Measurements from ENCODE around the gene IGSF22.
"Not testable (repeated sequence)": the region's sequence is repeated elsewhere in the genome, so short reads cannot be mapped to it uniquely, and the experiment has no call there.

DNA sequence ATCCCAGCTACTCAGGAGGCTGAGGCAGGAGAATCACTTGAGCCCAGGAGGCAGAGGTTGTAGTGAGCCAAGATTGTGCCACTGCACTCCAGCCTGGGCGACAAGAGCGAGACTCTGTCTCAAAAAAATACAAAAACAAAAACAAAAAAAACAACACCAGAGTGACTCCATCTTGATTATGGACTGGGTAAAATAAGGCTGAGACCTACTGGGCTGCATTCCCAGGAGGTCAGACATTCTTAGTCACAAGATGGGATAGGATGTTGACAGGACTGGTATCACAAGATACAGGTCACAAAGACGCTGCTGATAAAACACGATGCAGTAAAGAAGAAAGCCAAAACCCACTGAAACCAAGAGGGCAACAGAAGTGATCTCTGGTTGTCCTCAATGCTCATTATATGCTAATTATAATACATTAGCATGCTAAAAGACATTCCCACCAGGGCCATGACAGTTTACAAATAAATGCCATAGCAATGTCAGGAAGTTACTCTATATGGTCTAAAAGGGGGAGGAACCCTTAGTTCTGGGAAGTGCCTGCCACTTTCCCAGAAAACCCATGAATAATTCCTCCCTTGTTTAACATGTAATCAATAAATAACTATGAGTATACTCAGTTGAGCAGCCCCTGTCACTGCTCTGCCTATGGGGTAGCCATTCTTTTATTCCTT, 34.4 kb downstream of the IGSF22 start:
- TF ChIP-seq, protein P1, sequence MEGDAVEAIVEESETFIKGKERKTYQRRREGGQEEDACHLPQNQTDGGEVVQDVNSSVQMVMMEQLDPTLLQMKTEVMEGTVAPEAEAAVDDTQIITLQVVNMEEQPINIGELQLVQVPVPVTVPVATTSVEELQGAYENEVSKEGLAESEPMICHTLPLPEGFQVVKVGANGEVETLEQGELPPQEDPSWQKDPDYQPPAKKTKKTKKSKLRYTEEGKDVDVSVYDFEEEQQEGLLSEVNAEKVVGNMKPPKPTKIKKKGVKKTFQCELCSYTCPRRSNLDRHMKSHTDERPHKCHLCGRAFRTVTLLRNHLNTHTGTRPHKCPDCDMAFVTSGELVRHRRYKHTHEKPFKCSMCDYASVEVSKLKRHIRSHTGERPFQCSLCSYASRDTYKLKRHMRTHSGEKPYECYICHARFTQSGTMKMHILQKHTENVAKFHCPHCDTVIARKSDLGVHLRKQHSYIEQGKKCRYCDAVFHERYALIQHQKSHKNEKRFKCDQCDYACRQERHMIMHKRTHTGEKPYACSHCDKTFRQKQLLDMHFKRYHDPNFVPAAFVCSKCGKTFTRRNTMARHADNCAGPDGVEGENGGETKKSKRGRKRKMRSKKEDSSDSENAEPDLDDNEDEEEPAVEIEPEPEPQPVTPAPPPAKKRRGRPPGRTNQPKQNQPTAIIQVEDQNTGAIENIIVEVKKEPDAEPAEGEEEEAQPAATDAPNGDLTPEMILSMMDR (IDR thresholded peaks at IDR 0.05) = not testable (repeated sequence)
- not testable (repeated sequence) for TF ChIP-seq POLR2A (IDR thresholded peaks at IDR 0.05)

Data from body of pancreas (tissue), 4 donors.